GM13976 (cell line): ENCODE measurements around the gene DDX50.

Experiments used
- DNase-seq: peaks from one replicate; pipeline ENCODE4 v3.0.0; 2012; ENCODE audit warnings: low spot score
- in situ Hi-C: fragments of 300-500 bp; cut with MboI; formaldehyde crosslinking; loops from one replicate; pipeline ENCODE4 v1.12.0; 2022; ENCODE audit warnings: low sequenced_read_pairs, mixed read lengths, inconsistent platforms; ENCODE audit not compliant: unreplicated experiment
- TF ChIP-seq, protein P1 (sequence below): IDR thresholded peaks from 2 replicates; pipeline ENCODE4 v1.5.1; 2012; ENCODE audit warnings: borderline replicate concordance, mild to moderate bottlenecking; ENCODE audit not compliant: insufficient read depth; ENCODE audit errors: extremely low read depth, missing control alignments, control extremely low read depth

Gene DDX50

DNA sequence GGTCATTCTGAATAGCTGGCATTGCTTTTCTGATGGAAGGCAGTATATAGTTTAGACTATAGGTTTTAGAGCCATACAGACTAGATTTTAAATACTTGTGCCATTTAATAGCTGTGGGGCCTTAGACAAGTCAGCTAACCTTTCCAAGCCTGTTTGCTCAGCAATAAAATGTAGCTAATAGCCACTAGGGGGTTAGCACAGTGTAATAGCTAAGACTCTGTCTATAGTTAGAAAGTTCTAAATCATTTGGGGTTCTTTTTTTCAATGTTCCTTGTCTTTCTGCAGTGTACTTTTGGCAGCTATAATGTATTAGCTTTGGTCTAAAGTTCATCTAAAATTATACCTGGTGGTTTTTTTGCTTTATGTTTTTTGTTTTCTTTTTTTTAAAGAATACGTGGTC, 80.0 kb downstream of the DDX50 start:
- TF ChIP-seq, protein P1, sequence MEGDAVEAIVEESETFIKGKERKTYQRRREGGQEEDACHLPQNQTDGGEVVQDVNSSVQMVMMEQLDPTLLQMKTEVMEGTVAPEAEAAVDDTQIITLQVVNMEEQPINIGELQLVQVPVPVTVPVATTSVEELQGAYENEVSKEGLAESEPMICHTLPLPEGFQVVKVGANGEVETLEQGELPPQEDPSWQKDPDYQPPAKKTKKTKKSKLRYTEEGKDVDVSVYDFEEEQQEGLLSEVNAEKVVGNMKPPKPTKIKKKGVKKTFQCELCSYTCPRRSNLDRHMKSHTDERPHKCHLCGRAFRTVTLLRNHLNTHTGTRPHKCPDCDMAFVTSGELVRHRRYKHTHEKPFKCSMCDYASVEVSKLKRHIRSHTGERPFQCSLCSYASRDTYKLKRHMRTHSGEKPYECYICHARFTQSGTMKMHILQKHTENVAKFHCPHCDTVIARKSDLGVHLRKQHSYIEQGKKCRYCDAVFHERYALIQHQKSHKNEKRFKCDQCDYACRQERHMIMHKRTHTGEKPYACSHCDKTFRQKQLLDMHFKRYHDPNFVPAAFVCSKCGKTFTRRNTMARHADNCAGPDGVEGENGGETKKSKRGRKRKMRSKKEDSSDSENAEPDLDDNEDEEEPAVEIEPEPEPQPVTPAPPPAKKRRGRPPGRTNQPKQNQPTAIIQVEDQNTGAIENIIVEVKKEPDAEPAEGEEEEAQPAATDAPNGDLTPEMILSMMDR = no peak
- no peak for DNase-seq
- in situ Hi-C loops = no loop called here

- in situ Hi-C loops = no loop called here
- TF ChIP-seq, protein P1 = no peak
- DNase-seq = no peak
Measured at GRCh38 chr10:68982389-68982788, 81.3 kb downstream of the DDX50 start.

DNA sequence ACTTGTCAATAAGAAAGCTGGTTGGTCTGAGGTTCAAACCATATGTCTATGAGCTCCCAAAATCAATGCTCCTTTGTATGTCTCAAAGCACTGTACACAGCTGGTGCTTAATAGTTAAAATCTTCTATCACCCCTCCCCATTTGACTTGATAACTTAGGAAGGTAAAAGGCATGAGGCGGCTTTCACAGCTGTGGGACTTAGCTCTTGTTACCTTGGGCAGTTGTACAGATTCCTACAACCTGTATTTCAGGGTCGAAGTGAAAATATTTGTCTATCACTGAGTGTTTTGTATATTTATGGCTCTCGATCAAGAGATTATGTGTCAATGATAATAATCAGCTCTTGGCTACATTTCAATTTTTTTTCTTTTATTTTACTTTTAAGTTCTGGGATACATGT, 86.5 kb downstream of the DDX50 start:
- in situ Hi-C loops = no loop called here
- DNase-seq = no peak

DNA sequence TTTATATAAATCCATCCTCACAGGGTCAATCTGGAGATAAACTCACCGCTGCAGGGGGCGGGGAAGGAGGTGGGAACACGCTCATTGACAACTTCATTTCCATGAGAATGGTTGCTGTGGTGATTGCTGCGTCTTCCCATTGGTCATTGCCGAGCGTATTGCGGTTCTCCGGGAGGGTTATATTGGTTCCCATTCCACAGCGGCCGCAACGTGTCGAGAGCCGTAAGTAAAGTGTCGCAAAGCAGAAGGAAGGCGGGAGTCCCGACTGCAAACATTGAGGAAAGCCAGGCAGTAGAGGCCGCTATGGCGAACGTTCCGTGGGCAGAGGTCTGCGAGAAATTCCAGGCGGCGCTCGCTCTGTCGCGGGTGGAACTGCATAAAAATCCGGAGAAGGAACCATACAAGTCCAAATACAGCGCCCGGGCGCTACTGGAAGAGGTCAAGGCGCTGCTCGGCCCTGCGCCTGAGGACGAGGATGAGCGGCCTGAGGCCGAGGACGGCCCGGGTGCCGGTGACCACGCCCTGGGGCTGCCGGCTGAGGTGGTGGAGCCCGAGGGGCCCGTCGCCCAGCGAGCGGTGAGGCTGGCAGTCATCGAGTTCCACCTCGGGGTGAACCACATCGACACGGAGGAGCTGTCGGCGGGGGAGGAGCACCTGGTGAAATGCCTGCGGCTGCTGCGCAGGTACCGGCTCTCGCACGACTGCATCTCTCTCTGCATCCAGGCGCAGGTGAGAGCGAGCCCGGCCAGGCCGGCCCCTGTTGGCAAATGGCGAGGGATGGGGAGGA, 87.6 kb downstream of the DDX50 start, which contains the start of gene KIFBP:
Gene KIFBP, plus strand, starts transcription at position 274 of the 787 bp plus-strand sequence. Its CDS starts 30 bp downstream, at position 304.
- in situ Hi-C loops = no loop called here

More for the DNA sequence above, 86.5 kb downstream of the DDX50 start:
- TF ChIP-seq, protein P1 = no peak

DNA sequence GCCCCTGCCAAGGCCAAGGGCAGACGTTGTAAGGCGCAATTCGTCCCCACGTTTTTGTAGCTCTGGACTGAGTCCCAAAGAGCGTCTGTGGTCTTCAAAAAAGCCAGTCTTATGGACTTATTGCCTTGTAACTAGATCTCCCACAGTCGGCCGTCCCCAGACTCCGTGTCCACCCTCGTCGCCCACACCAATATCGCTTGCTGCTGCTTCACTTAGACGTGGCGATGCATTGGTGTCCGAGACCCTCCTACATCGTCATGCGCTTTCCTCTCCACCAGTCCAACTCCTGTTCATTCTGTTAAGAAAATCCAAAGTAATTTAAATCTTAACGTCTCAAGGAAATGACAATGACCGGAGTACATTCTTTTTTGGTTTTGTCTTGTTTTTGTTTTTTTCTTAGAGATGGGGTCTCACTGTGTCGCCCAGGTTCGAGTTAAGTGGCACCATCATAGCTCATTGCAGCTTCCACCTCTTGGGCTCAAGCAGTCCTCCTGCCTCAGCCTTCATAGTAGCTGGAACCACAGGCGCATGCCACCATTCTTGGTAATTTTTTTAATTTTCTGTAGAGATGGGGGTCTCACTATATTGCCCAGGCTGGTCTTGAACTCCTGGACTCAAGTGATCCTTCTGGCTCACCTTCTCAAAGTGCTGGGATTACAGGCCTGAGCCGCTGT, 88.3 kb downstream of the DDX50 start:
- in situ Hi-C loops = no loop called here
- no peak for DNase-seq
- TF ChIP-seq, protein P1 = no peak

More for the DNA sequence above, 87.6 kb downstream of the DDX50 start, which contains the start of gene KIFBP:
- TF ChIP-seq, protein P1 = peak; percentile 38
- DNase-seq = peak; percentile 93

- in situ Hi-C loops = loop anchor here (10.0 kb wide), 1 partner anchor 232 kb away; the partner anchor contains the start of gene HKDC1
- DNase-seq = no peak
- TF ChIP-seq, protein P1 = no peak
Measured at GRCh38 chr10:68992636-68993440, 91.7 kb downstream of the DDX50 start.
